Natural killer cell (primary cell): Measurements from ENCODE around the gene SORL1. TPM values are rescaled to one million over a fixed set of nuclear protein-coding genes. Genes with fewer than 3 reads are reported as not detected.

Source experiments
- ATAC-seq, 3 donors: fragments of 150-1000 bp in 2 of 3; fragments of 200-7000 bp in 1 of 3; cut with Tn5 transposase; 1 replicate in 1 of 3; 2 replicates in 2 of 3; pipeline ENCODE4 v1.10.0; 2021; ENCODE audit warnings: mild to moderate bottlenecking in 2 of 3, moderate library complexity in 2 of 3
- DNase-seq, 2 donors: peaks; one replicate each; pipeline versions ENCODE4 v3.0.0 to v3.0.0-alpha.2; 2013 to 2021; ENCODE audit warnings: mixed read lengths in 1 of 2
- H3K27ac ChIP-seq: one replicate; pipeline ENCODE4 v1.5.1; 2013; ENCODE audit warnings: mild to moderate bottlenecking, low read length
- H3K27me3 ChIP-seq: one replicate; pipeline ENCODE4 v1.6.1; 2013; ENCODE audit warnings: low read length; ENCODE audit not compliant: control insufficient read depth, insufficient read depth
- H3K36me3 ChIP-seq: one replicate; pipeline ENCODE4 v1.6.1; 2013; ENCODE audit warnings: low read length; ENCODE audit not compliant: control insufficient read depth, insufficient read depth
- H3K4me1 ChIP-seq: one replicate; pipeline ENCODE4 v1.6.1; 2013; ENCODE audit warnings: low read length; ENCODE audit not compliant: control insufficient read depth, insufficient read depth
- H3K4me3 ChIP-seq: one replicate; pipeline ENCODE4 v1.5.1; 2013; ENCODE audit warnings: low read length
- H3K9me3 ChIP-seq: one replicate; pipeline ENCODE4 v1.6.1; 2013; ENCODE audit warnings: low read length; ENCODE audit not compliant: control insufficient read depth, insufficient read depth
- H3K27ac Mint-ChIP-seq, 2 donors: one replicate each; pipeline ENCODE4 v1.8.0; 2022; ENCODE audit warnings: mild to moderate bottlenecking in 2 of 2, mixed read lengths in 2 of 2, moderate library complexity in 1 of 2
- H3K27me3 Mint-ChIP-seq, 2 donors: one replicate each; pipeline ENCODE4 v1.8.0; 2022; ENCODE audit warnings: low read depth in 2 of 2, mixed read lengths in 2 of 2
- H3K36me3 Mint-ChIP-seq: one replicate; pipeline ENCODE4 v1.8.0; 2022; ENCODE audit warnings: mixed read lengths
- H3K4me1 Mint-ChIP-seq, 2 donors: one replicate each; pipeline ENCODE4 v1.8.0; 2022; ENCODE audit warnings: mixed read lengths in 2 of 2
- H3K4me3 Mint-ChIP-seq: one replicate; pipeline ENCODE4 v1.8.0; 2022; ENCODE audit warnings: mild to moderate bottlenecking, moderate library complexity, mixed read lengths
- H3K9me3 Mint-ChIP-seq, 2 donors: one replicate each; pipeline ENCODE4 v1.8.0; 2022; ENCODE audit warnings: mixed read lengths in 2 of 2
- WGBS: methylation state at CpG from one replicate; pipeline ENCODE4 v1.1.7; 2013; ENCODE audit warnings: missing lambda C conversion rate; ENCODE audit not compliant: insufficient coverage; 5-methylcytosine and 5-hydroxymethylcytosine counted together
- intact Hi-C: fragments of 100-400 bp; cut with micrococcal nuclease; formaldehyde crosslinking; loops from one replicate; pipeline ENCODE4 v1.14.2; 2022
- total RNA-seq, 4 donors: library from RNA; stranded (reverse); fragments of 120-200 nt in 1 of 4; gene quantifications; one replicate each; pipeline versions ENCODE4 v1.2.3 to v1.2.4, GENCODE V29; 2013 to 2022
- TF ChIP-seq, protein P1 (sequence below): fragments of 200-600 bp; IDR thresholded peaks from one replicate; pipeline ENCODE4 v1.8.0; 2022; ENCODE audit warnings: antibody characterized with exemption

SORL1 gene
- total RNA-seq, 3 donors from 2014 or later (not counting 1 experiment from before 2014, with no cell fraction given), result 386 to 519 (median 456) TPM

- no peaks in the 10 kb centered on the region for H3K36me3 ChIP-seq
- no peaks in the 10 kb centered on the region for H3K9me3 Mint-ChIP-seq
- ATAC-seq, result no peak
- H3K4me1 Mint-ChIP-seq, result peaks cover 0 to 5% of the 10 kb centered on the region in 2 donors
- no peak overlapping the region for H3K27ac ChIP-seq
- no peaks in the 10 kb centered on the region for H3K4me1 ChIP-seq
- H3K27me3 Mint-ChIP-seq, result no peaks in the 10 kb centered on the region
- no peak for DNase-seq
- 77% methylated on average over 4 of the region's 4 CpGs for WGBS
- intact Hi-C loops, result no loop called here
- no peaks in the 10 kb centered on the region for H3K36me3 Mint-ChIP-seq
- H3K9me3 ChIP-seq, result no peaks in the 10 kb centered on the region
- TF ChIP-seq, protein P1, sequence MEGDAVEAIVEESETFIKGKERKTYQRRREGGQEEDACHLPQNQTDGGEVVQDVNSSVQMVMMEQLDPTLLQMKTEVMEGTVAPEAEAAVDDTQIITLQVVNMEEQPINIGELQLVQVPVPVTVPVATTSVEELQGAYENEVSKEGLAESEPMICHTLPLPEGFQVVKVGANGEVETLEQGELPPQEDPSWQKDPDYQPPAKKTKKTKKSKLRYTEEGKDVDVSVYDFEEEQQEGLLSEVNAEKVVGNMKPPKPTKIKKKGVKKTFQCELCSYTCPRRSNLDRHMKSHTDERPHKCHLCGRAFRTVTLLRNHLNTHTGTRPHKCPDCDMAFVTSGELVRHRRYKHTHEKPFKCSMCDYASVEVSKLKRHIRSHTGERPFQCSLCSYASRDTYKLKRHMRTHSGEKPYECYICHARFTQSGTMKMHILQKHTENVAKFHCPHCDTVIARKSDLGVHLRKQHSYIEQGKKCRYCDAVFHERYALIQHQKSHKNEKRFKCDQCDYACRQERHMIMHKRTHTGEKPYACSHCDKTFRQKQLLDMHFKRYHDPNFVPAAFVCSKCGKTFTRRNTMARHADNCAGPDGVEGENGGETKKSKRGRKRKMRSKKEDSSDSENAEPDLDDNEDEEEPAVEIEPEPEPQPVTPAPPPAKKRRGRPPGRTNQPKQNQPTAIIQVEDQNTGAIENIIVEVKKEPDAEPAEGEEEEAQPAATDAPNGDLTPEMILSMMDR, result no peak
- H3K27ac Mint-ChIP-seq, result no peak overlapping the region
- no peak overlapping the region for H3K4me3 ChIP-seq
- no peaks in the 10 kb centered on the region for H3K27me3 ChIP-seq
- no peak overlapping the region for H3K4me3 Mint-ChIP-seq
Observed at GRCh38 chr11:121669422-121669821, 217.3 kb downstream of the SORL1 start.

DNA sequence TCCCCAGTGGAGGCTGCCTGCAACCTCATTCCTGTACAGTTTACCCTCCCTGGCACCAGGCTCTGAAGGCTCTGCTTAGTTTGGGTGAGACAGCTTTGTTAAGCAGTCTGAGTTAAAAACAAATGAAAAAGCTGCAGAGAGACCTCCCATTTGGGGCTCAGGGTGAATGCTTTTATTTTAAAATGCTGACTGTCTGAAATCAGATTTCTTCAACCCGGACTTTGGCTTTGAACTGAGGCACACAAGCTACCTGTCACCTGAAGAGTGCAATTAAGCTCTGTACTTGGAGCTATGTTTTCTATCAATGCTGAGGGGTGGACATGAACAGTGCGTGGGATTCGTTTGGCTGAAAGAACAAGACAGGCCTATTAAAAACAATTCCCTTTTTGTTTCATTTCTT is 218.2 kb downstream of the SORL1 start:
- ATAC-seq (no peak), DNase-seq (no peak)
- no peaks in the 10 kb centered on the region for H3K36me3 Mint-ChIP-seq
- H3K4me3 Mint-ChIP-seq, result no peak overlapping the region
- no peaks in the 10 kb centered on the region for H3K27me3 Mint-ChIP-seq
- 90% methylated on average over 3 of the region's 3 CpGs for WGBS
- intact Hi-C loops, result no loop called here
- Histone ChIP-seq H3K4me1 (no peaks in the 10 kb centered on the region), H3K27ac (no peak overlapping the region), H3K36me3 (no peaks in the 10 kb centered on the region), H3K9me3 (no peaks in the 10 kb centered on the region), H3K27me3 (no peaks in the 10 kb centered on the region), H3K4me3 (no peak overlapping the region)
- TF ChIP-seq, protein P1, result no peak
- peaks cover 0 to 5% of the 10 kb centered on the region in 2 donors for H3K4me1 Mint-ChIP-seq
- H3K9me3 Mint-ChIP-seq, result no peaks in the 10 kb centered on the region
- H3K27ac Mint-ChIP-seq, result no peak overlapping the region

DNA sequence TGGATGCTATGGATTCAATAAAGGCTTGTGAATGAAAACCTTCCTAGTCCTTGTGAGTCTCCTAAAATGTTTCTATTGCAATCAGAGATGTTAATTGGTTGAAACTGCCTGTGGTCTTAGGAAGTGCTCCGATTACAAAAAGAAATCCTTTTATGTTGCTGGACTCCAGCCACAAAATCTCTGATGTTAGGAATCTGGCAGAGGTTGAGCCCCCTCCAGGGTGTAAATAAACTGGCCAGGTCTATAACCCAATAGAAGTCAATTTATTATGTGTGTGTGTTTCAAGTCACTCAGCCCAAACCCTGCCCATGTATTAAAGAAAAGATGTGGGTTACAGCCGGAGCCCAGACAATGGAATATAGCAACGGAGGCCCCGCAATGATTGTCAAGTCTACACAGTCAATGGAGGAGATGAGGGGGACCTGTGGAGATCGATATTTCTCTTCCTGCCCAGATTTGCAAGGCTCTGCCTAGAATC is 218.7 kb downstream of the SORL1 start:
- TF ChIP-seq, protein P1, result no peak
- H3K4me1 Mint-ChIP-seq, result peaks cover 0 to 5% of the 10 kb centered on the region in 2 donors
- 94% methylated on average over 5 of the region's 5 CpGs for WGBS

More for the DNA sequence above, 218.7 kb downstream of the SORL1 start:
- no peaks in the 10 kb centered on the region for H3K36me3 Mint-ChIP-seq
- no peak overlapping the region for H3K27ac Mint-ChIP-seq
- Histone ChIP-seq H3K4me3 (no peak overlapping the region), H3K4me1 (no peaks in the 10 kb centered on the region), H3K9me3 (no peaks in the 10 kb centered on the region), H3K27me3 (no peaks in the 10 kb centered on the region), H3K36me3 (no peaks in the 10 kb centered on the region), H3K27ac (no peak overlapping the region)
- no peak overlapping the region for H3K4me3 Mint-ChIP-seq
- ATAC-seq (no peak), DNase-seq (no peak)
- no peaks in the 10 kb centered on the region for H3K27me3 Mint-ChIP-seq
- H3K9me3 Mint-ChIP-seq, result no peaks in the 10 kb centered on the region
- intact Hi-C loops, result no loop called here
